Measurements from ENCODE around the gene ADRB2. TPM values are rescaled to one million over a fixed set of nuclear protein-coding genes. Genes with fewer than 3 reads are reported as not detected.
A peak's percentile ranks its signal among the peaks of the same experiment; 100 is the strongest.

The ADRB2 gene
- total RNA-seq, 1 donor = under 0.01 TPM

DNA sequence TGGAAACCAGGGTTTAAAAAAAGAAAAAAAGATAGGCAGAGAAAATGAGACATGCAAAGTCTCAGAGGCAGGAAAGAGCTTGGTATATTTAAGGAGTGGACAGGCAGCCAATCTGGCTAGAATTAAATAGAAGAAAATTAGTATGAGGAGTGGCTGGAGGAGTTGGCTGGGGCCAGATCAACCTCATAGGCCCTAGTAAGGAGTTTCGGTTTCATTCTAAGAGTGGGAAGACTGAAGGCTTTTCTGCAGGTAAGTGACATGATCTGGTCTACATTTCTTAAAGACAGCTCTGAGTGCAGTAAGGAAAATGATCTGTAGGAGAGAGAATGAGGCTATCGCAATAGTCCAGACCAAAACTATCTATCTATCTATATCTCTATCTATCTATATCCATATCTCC lies 27.5 kb downstream of the ADRB2 start:
- H4K20me1 ChIP-seq (ENCODE audit: insufficient read depth, low read length) = no peaks in the 10 kb centered on the region
- no peaks in the 10 kb centered on the region for H3K36me3 ChIP-seq (ENCODE audit: insufficient read depth, low read length)
- DNase-seq (ENCODE audit: insufficient read length, low spot score, missing footprints) = no peak
- H3K9me3 ChIP-seq (ENCODE audit: low read depth, low read length) = no peaks in the 10 kb centered on the region
- no peak overlapping the region for H2AFZ ChIP-seq (ENCODE audit: low read length)
- H3K79me2 ChIP-seq (ENCODE audit: insufficient read depth, low read length) = no peaks in the 10 kb centered on the region
- peaks cover 8% of the 10 kb centered on the region for H3K4me1 ChIP-seq (ENCODE audit: insufficient read depth, low read length)
- no peak overlapping the region for H3K4me2 ChIP-seq (ENCODE audit: insufficient read depth, low read length)
- H3K4me3 ChIP-seq (ENCODE audit: insufficient read depth, low read length) = no peak overlapping the region
- TF ChIP-seq, protein P1, sequence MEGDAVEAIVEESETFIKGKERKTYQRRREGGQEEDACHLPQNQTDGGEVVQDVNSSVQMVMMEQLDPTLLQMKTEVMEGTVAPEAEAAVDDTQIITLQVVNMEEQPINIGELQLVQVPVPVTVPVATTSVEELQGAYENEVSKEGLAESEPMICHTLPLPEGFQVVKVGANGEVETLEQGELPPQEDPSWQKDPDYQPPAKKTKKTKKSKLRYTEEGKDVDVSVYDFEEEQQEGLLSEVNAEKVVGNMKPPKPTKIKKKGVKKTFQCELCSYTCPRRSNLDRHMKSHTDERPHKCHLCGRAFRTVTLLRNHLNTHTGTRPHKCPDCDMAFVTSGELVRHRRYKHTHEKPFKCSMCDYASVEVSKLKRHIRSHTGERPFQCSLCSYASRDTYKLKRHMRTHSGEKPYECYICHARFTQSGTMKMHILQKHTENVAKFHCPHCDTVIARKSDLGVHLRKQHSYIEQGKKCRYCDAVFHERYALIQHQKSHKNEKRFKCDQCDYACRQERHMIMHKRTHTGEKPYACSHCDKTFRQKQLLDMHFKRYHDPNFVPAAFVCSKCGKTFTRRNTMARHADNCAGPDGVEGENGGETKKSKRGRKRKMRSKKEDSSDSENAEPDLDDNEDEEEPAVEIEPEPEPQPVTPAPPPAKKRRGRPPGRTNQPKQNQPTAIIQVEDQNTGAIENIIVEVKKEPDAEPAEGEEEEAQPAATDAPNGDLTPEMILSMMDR (IDR thresholded peaks at IDR 0.05; ENCODE audit: extremely low read depth, low read depth, low read length) = no peak
- no peaks in the 10 kb centered on the region for H3K27me3 ChIP-seq (ENCODE audit: insufficient read depth, low read length)
- H3K27ac ChIP-seq (ENCODE audit: low read depth, low read length) = no peak overlapping the region

DNA sequence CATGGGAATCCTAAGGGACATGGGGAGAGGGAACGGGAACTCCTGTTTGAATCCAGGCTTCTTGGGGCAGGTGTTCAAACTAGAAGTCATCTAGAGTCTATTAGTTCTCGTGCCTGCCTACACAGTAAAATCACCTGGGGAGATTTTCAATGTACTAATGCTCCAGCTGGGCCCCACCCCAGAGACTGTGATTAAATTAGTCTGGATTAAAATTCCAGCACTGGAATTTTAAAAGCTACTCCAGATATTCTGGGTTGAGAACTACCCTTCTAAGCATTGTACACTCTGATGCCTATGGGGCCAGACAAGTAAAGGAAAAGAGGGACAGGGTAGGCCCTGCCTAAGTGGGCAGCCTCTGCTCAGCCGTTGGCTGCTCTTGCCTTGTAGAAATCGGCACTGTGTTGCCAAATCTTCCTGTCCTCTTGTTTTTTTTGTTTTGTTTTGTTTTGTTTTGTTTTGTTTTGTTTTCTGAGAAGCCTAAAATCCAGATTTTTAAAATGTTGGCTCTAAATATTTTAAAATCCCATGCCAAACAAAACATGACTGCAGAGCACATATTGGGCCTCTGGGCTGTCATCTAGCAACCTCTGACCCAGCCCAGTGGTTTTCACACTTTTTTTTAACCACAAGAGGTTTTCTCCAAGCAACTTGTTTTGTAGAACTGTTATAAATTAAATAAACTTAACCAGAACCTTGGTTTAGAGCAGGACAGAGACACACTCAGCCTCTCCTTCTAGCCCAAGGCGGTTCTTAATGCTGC lies 29.0 kb downstream of the ADRB2 start:
- Histone ChIP-seq H3K4me1 (ENCODE audit: insufficient read depth, low read length) (peaks cover 8% of the 10 kb centered on the region), H4K20me1 (ENCODE audit: insufficient read depth, low read length) (no peaks in the 10 kb centered on the region), H3K27ac (ENCODE audit: low read depth, low read length) (no peak overlapping the region), H3K9me3 (ENCODE audit: low read depth, low read length) (no peaks in the 10 kb centered on the region), H2AFZ (ENCODE audit: low read length) (peak overlapping the region; percentile 6), H3K79me2 (ENCODE audit: insufficient read depth, low read length) (no peaks in the 10 kb centered on the region), H3K36me3 (ENCODE audit: insufficient read depth, low read length) (no peaks in the 10 kb centered on the region), H3K4me3 (ENCODE audit: insufficient read depth, low read length) (no peak overlapping the region), H3K27me3 (ENCODE audit: insufficient read depth, low read length) (no peaks in the 10 kb centered on the region), H3K4me2 (ENCODE audit: insufficient read depth, low read length) (no peak overlapping the region)
- no peak for DNase-seq (ENCODE audit: insufficient read length, low spot score, missing footprints)
- TF ChIP-seq, protein P1 (IDR thresholded peaks at IDR 0.05; ENCODE audit: extremely low read depth, low read depth, low read length) = no peak

DNA sequence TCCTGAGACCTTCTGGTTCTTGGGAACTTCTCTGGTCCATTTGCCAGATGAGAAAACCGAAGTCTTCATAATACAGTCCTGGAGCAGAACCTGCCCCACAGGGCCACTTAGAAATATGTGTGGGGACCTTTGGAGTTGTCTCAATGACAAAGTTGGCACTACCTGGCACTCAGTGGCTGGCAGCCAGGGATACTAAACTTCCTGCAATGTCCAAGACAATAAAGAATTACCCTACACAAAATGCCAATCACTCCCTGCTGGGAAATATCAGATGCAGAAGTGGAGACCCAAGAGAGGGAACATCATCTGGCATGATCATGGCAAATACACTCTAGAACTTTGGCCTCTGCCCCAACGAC lies 29.6 kb downstream of the ADRB2 start:
- no peak overlapping the region for H3K27ac ChIP-seq (ENCODE audit: low read depth, low read length)
- peaks cover 8% of the 10 kb centered on the region for H3K4me1 ChIP-seq (ENCODE audit: insufficient read depth, low read length)

DNA sequence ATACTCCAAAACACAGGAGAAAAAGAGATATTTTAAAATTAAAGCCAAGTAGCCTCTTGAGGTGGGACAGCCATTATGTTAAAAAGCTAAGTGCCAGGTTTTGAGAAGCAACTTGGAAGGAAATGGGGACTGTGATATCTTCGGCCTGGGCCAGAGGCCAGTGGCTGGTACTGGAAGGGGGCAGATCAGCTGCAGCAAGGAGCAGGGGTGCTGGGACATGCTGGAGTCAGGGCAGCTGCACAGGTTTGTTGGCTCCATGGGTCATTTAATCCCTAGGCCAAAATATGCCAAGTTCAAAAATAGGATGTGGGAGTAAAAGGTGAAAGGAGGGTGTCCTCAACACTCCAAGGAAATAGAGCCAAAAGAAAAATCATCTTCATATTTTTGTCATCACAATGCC lies 30.0 kb downstream of the ADRB2 start:
- peaks cover 8% of the 10 kb centered on the region for H3K4me1 ChIP-seq (ENCODE audit: insufficient read depth, low read length)
- no peak overlapping the region for H3K4me2 ChIP-seq (ENCODE audit: insufficient read depth, low read length)

More for the DNA sequence above, 29.6 kb downstream of the ADRB2 start:
- DNase-seq (ENCODE audit: insufficient read length, low spot score, missing footprints) = no peak
- Histone ChIP-seq H3K4me3 (ENCODE audit: insufficient read depth, low read length) (no peak overlapping the region), H3K79me2 (ENCODE audit: insufficient read depth, low read length) (no peaks in the 10 kb centered on the region), H4K20me1 (ENCODE audit: insufficient read depth, low read length) (no peaks in the 10 kb centered on the region), H2AFZ (ENCODE audit: low read length) (no peak overlapping the region), H3K9me3 (ENCODE audit: low read depth, low read length) (no peaks in the 10 kb centered on the region), H3K27me3 (ENCODE audit: insufficient read depth, low read length) (no peaks in the 10 kb centered on the region), H3K4me2 (ENCODE audit: insufficient read depth, low read length) (no peak overlapping the region), H3K36me3 (ENCODE audit: insufficient read depth, low read length) (no peaks in the 10 kb centered on the region)
- TF ChIP-seq, protein P1 (IDR thresholded peaks at IDR 0.05; ENCODE audit: extremely low read depth, low read depth, low read length) = no peak

More for the DNA sequence above, 30.0 kb downstream of the ADRB2 start:
- Histone ChIP-seq H3K4me3 (ENCODE audit: insufficient read depth, low read length) (no peak overlapping the region), H4K20me1 (ENCODE audit: insufficient read depth, low read length) (no peaks in the 10 kb centered on the region), H3K79me2 (ENCODE audit: insufficient read depth, low read length) (no peaks in the 10 kb centered on the region), H2AFZ (ENCODE audit: low read length) (no peak overlapping the region), H3K27ac (ENCODE audit: low read depth, low read length) (no peak overlapping the region), H3K36me3 (ENCODE audit: insufficient read depth, low read length) (no peaks in the 10 kb centered on the region), H3K9me3 (ENCODE audit: low read depth, low read length) (no peaks in the 10 kb centered on the region), H3K27me3 (ENCODE audit: insufficient read depth, low read length) (no peaks in the 10 kb centered on the region)
- TF ChIP-seq, protein P1 (IDR thresholded peaks at IDR 0.05; ENCODE audit: extremely low read depth, low read depth, low read length) = no peak
- no peak for DNase-seq (ENCODE audit: insufficient read length, low spot score, missing footprints)

Measured in osteoblast (primary cell).